SK-MEL-5 (cell line): Measurements from ENCODE around the gene SLC6A15. TPM values are rescaled to one million over a fixed set of nuclear protein-coding genes. Genes with fewer than 3 reads are reported as not detected.

Experiments
- DNase-seq: peaks from one replicate; pipeline ENCODE4 v3.0.0-alpha.2; 2016; ENCODE audit warnings: low read depth, low spot score
- in situ Hi-C: cut with HindIII; loops from 2 replicates; pipeline ENCODE4 v1.10.0; 2016; ENCODE audit warnings: low sequenced_read_pairs, high pct_unique_total_duplicates, low pct_unique_long_range_greater_than_20kb
- polyA plus RNA-seq, 2 experiments: library from polyadenylated mRNA; depleted of rRNA; stranded (reverse); fragments of >200 nt; gene quantifications; 2 replicates each; pipeline ENCODE4 v1.2.3, GENCODE V29; 2015
- total RNA-seq: library from RNA; depleted of rRNA; stranded (reverse); fragments of >200 nt; shearing (Covaris generic); gene quantifications from 2 replicates; pipeline ENCODE4 v1.2.3, GENCODE V29; 2014; rRNA removed

The SLC6A15 gene
- total RNA-seq, result 101 and 103 TPM in 2 replicates
- 47.4 TPM in 2 replicates for polyA plus RNA-seq (2015; cell fraction: cytosol; rRNA removed)
- polyA plus RNA-seq (2015; cell fraction: nucleus; rRNA removed), result 35.2 and 35.4 TPM in 2 replicates

GRCh38 chr12:84912198-84913128 is at the start of gene SLC6A15:
TSS of gene SLC6A15 (minus strand) at chr12:84912799. CDS start at chr12:84892120, 20,679 bp downstream.
- DNase-seq, result peak; percentile 93
- in situ Hi-C loops, result no loop called here

GRCh38 chr12:84960918-84961317 is 48.3 kb upstream of the SLC6A15 start:
- DNase-seq, result no peak
- in situ Hi-C loops, result no loop called here

- in situ Hi-C loops, result no loop called here
- no peak for DNase-seq
Observed at GRCh38 chr12:84955298-84955697, 42.7 kb upstream of the SLC6A15 start.

- in situ Hi-C loops, result no loop called here
Observed at GRCh38 chr12:84954415-84954814, 41.8 kb upstream of the SLC6A15 start.

GRCh38 chr12:84950971-84951546 is 38.5 kb upstream of the SLC6A15 start:
- in situ Hi-C loops, result no loop called here
- DNase-seq, result no peak

More at GRCh38 chr12:84954415-84954814, 41.8 kb upstream of the SLC6A15 start:
- no peak for DNase-seq

GRCh38 chr12:84946753-84947152 is 34.2 kb upstream of the SLC6A15 start:
- in situ Hi-C loops, result no loop called here
- no peak for DNase-seq

- no peak for DNase-seq
- in situ Hi-C loops, result no loop called here
Observed at GRCh38 chr12:84937415-84937814, 24.8 kb upstream of the SLC6A15 start.

- no peak for DNase-seq
- in situ Hi-C loops, result no loop called here
Observed at GRCh38 chr12:84929501-84929900, 16.9 kb upstream of the SLC6A15 start.

GRCh38 chr12:84924981-84925380 is 12.4 kb upstream of the SLC6A15 start:
- in situ Hi-C loops, result no loop called here
- DNase-seq, result peak; percentile 18

- peak; percentile 55 for DNase-seq
- in situ Hi-C loops, result no loop called here
Observed at GRCh38 chr12:84922693-84923092, 10.1 kb upstream of the SLC6A15 start.

- in situ Hi-C loops, result no loop called here
- no peak for DNase-seq
Observed at GRCh38 chr12:84920331-84920730, 7.7 kb upstream of the SLC6A15 start.

- in situ Hi-C loops, result no loop called here
- DNase-seq, result no peak
Observed at GRCh38 chr12:84919271-84919670, 6.7 kb upstream of the SLC6A15 start.

GRCh38 chr12:84913129-84913515 is 523 bp upstream of the SLC6A15 start:
- in situ Hi-C loops, result no loop called here
- DNase-seq, result peak; percentile 89

GRCh38 chr12:84911271-84912197 is 1.1 kb downstream of the SLC6A15 start:
- in situ Hi-C loops, result no loop called here

GRCh38 chr12:84910549-84911241 is 1.9 kb downstream of the SLC6A15 start:
- no peak for DNase-seq
- in situ Hi-C loops, result no loop called here

More at GRCh38 chr12:84911271-84912197, 1.1 kb downstream of the SLC6A15 start:
- peak; percentile 92 for DNase-seq

- in situ Hi-C loops, result no loop called here
- no peak for DNase-seq
Observed at GRCh38 chr12:84904051-84904450, 8.5 kb downstream of the SLC6A15 start.
